Measurements from ENCODE around the gene EDEM2.
"Not testable (repeated sequence)": the region's sequence is repeated elsewhere in the genome, so short reads cannot be mapped to it uniquely, and the experiment has no call there.

The EDEM2 gene

GRCh38 chr20:35125753-35126152, 21.4 kb downstream of the EDEM2 start:
- DNase-seq = no peak

- no peak for DNase-seq
Observed at GRCh38 chr20:35122756-35123405, 24.3 kb downstream of the EDEM2 start.

GRCh38 chr20:35121186-35121585, 25.9 kb downstream of the EDEM2 start:
- no peak for DNase-seq

- no peak for DNase-seq
Observed at GRCh38 chr20:35120012-35120701, 27.0 kb downstream of the EDEM2 start.

- no peak for DNase-seq
Observed at GRCh38 chr20:35117629-35118028, 29.5 kb downstream of the EDEM2 start.

GRCh38 chr20:35117196-35117595, 29.9 kb downstream of the EDEM2 start:
- DNase-seq = no peak

- DNase-seq = no peak
Observed at GRCh38 chr20:35116258-35116657, 30.9 kb downstream of the EDEM2 start.

- DNase-seq = no peak
Observed at GRCh38 chr20:35115606-35116005, 31.5 kb downstream of the EDEM2 start.

- DNase-seq = not testable (repeated sequence)
Observed at GRCh38 chr20:35112276-35112675, 34.9 kb downstream of the EDEM2 start.

- no peak for DNase-seq
Observed at GRCh38 chr20:35111141-35111888, 35.8 kb downstream of the EDEM2 start.

GRCh38 chr20:35108921-35109320, 38.2 kb downstream of the EDEM2 start:
- DNase-seq = no peak

GRCh38 chr20:35106827-35107380, 40.2 kb downstream of the EDEM2 start:
- DNase-seq = no peak

- DNase-seq = no peak
Observed at GRCh38 chr20:35104685-35105295, 42.3 kb downstream of the EDEM2 start.

- no peak for DNase-seq
Observed at GRCh38 chr20:35101620-35102019, 45.5 kb downstream of the EDEM2 start.

- no peak for DNase-seq
Observed at GRCh38 chr20:35093267-35093884, 53.8 kb downstream of the EDEM2 start.

- peak; percentile 90 for DNase-seq
Observed at GRCh38 chr20:35092524-35093266, 54.4 kb downstream of the EDEM2 start, which contains the start of gene TRPC4AP. TSS of gene TRPC4AP (minus strand) at chr20:35092807. CDS start at chr20:35092781, 26 bp downstream.

- no peak for DNase-seq
Observed at GRCh38 chr20:35091816-35092523, 55.2 kb downstream of the EDEM2 start.

GRCh38 chr20:35088231-35089145, 58.6 kb downstream of the EDEM2 start:
- no peak for DNase-seq

- DNase-seq = no peak
Observed at GRCh38 chr20:35087791-35088190, 59.3 kb downstream of the EDEM2 start.

- no peak for DNase-seq
Observed at GRCh38 chr20:35087355-35087754, 59.8 kb downstream of the EDEM2 start.

Data from activated CD4-positive, CD25-positive, alpha-beta regulatory T cell treated with anti-CD3 and anti-CD28 coated beads, Interleukin-2, amount 50 U/mL, for 72 hours (primary cell).